Kidney capillary endothelial cell (primary cell): ENCODE results near the gene COPS3.
A peak's percentile ranks its signal among the peaks of the same experiment; 100 is the strongest.
"Not testable (repeated sequence)": the region's sequence is repeated elsewhere in the genome, so short reads cannot be mapped to it uniquely, and the experiment has no call there.

Source experiments
- DNase-seq: peaks from one replicate; pipeline ENCODE4 v3.0.0-alpha.2; 2018; ENCODE audit warnings: low spot score

Gene COPS3

GRCh38 chr17:17301659-17302058, 20.6 kb upstream of the COPS3 start:
- DNase-seq = not testable (repeated sequence)

- peak; percentile 23 for DNase-seq
These were observed 19.9 kb upstream of the COPS3 start for GRCh38 chr17:17300624-17301568.

GRCh38 chr17:17298108-17298507, 17.1 kb upstream of the COPS3 start:
- DNase-seq = no peak

GRCh38 chr17:17297217-17297616, 16.2 kb upstream of the COPS3 start:
- DNase-seq = no peak

- no peak for DNase-seq
These were observed 14.1 kb upstream of the COPS3 start for GRCh38 chr17:17295141-17295540.

- no peak for DNase-seq
These were observed 8.7 kb upstream of the COPS3 start for GRCh38 chr17:17289701-17290100.

GRCh38 chr17:17289086-17289485, 8.0 kb upstream of the COPS3 start:
- DNase-seq = no peak

GRCh38 chr17:17285951-17286350, 4.9 kb upstream of the COPS3 start:
- DNase-seq = no peak

GRCh38 chr17:17279316-17279715, 1.7 kb downstream of the COPS3 start:
- DNase-seq = no peak

GRCh38 chr17:17277431-17277830, 3.6 kb downstream of the COPS3 start:
- DNase-seq = not testable (repeated sequence)

- DNase-seq = no peak
These were observed 5.1 kb downstream of the COPS3 start for GRCh38 chr17:17275971-17276370.

- no peak for DNase-seq
These were observed 10.9 kb downstream of the COPS3 start for GRCh38 chr17:17269926-17270773.

- DNase-seq = no peak
These were observed 16.6 kb downstream of the COPS3 start for GRCh38 chr17:17264430-17264829.

GRCh38 chr17:17258998-17259397, 22.0 kb downstream of the COPS3 start:
- no peak for DNase-seq

- no peak for DNase-seq
These were observed 23.0 kb downstream of the COPS3 start for GRCh38 chr17:17258011-17258410.

GRCh38 chr17:17256316-17256715, 24.7 kb downstream of the COPS3 start:
- no peak for DNase-seq

- DNase-seq = not testable (repeated sequence)
These were observed 25.4 kb downstream of the COPS3 start for GRCh38 chr17:17255689-17256088.

- no peak for DNase-seq
These were observed 27.0 kb downstream of the COPS3 start for GRCh38 chr17:17254036-17254435.

- no peak for DNase-seq
These were observed 27.6 kb downstream of the COPS3 start for GRCh38 chr17:17253406-17253805.

- no peak for DNase-seq
These were observed 28.8 kb downstream of the COPS3 start for GRCh38 chr17:17252149-17252661.

- no peak for DNase-seq
These were observed 34.2 kb downstream of the COPS3 start for GRCh38 chr17:17246879-17247278.

GRCh38 chr17:17243163-17243562, 37.9 kb downstream of the COPS3 start:
- DNase-seq = no peak

GRCh38 chr17:17242246-17242645, 38.8 kb downstream of the COPS3 start:
- DNase-seq = no peak
